DND-41 (cell line): ENCODE measurements around the gene ZNF827.

Source experiments
- ATAC-seq: fragments of 200-7000 bp; cut with Tn5 transposase; 3 replicates; pipeline ENCODE4 v1.9.1; 2021; ENCODE audit warnings: low read depth; ENCODE audit not compliant: insufficient read depth
- DNase-seq: peaks from one replicate; pipeline ENCODE4 v3.0.0-alpha.2; 2020
- H2AFZ ChIP-seq: 2 replicates; pipeline ENCODE4 v1.6.0; 2012; ENCODE audit warnings: low read depth, low read length
- H3K27ac ChIP-seq: 2 replicates; pipeline ENCODE4 v1.5.1; 2012; ENCODE audit warnings: low read length, inconsistent platforms
- H3K27me3 ChIP-seq: fragments of 200-600 bp; sonication (generic); 2 replicates; pipeline ENCODE4 v1.6.0; 2012; ENCODE audit warnings: low read length, mild to moderate bottlenecking, inconsistent platforms; ENCODE audit not compliant: insufficient read depth, poor library complexity
- H3K36me3 ChIP-seq: 2 replicates; pipeline ENCODE4 v1.5.1; 2012; ENCODE audit warnings: low read length, inconsistent platforms; ENCODE audit not compliant: insufficient read depth
- H3K4me1 ChIP-seq: 2 replicates; pipeline ENCODE4 v1.5.1; 2012; ENCODE audit warnings: mild to moderate bottlenecking, low read length; ENCODE audit not compliant: insufficient read depth
- H3K4me2 ChIP-seq: 2 replicates; pipeline ENCODE4 v1.6.0; 2012; ENCODE audit warnings: mild to moderate bottlenecking, moderate library complexity, low read length, inconsistent platforms; ENCODE audit not compliant: insufficient read depth
- H3K4me3 ChIP-seq, 2 experiments: fragments of 200-600 bp in 1 of 2; shearing (Covaris generic) in 1 of 2; 2 replicates each; pipeline ENCODE4 v1.5.1; 2012 to 2016; ENCODE audit warnings: inconsistent platforms in 2 of 2, low read length in 2 of 2, mild to moderate bottlenecking in 2 of 2, low read depth in 1 of 2, moderate library complexity in 1 of 2
- H3K79me2 ChIP-seq: 2 replicates; pipeline ENCODE4 v1.6.0; 2012; ENCODE audit warnings: low read length, inconsistent platforms; ENCODE audit not compliant: insufficient read depth
- H3K9ac ChIP-seq: 2 replicates; pipeline ENCODE4 v1.6.0; 2012; ENCODE audit warnings: low read depth, mild to moderate bottlenecking, inconsistent platforms, low read length, moderate library complexity
- H3K9me3 ChIP-seq: 2 replicates; pipeline ENCODE4 v1.5.1; 2012; ENCODE audit warnings: low read length, moderate library complexity, mild to moderate bottlenecking, inconsistent platforms; ENCODE audit not compliant: insufficient read depth, severe bottlenecking
- H4K20me1 ChIP-seq: 2 replicates; pipeline ENCODE4 v1.6.0; 2012; ENCODE audit warnings: low read length; ENCODE audit not compliant: insufficient read depth
- EZH2 ChIP-seq: IDR thresholded peaks from 3 replicates; pipeline ENCODE4 v1.6.1; 2012; ENCODE audit warnings: borderline replicate concordance, low read depth, mild to moderate bottlenecking, moderate library complexity, low read length, inconsistent platforms; ENCODE audit not compliant: severe bottlenecking
- TF ChIP-seq, protein P1 (sequence below): IDR thresholded peaks from 2 replicates; pipeline ENCODE4 v1.5.1; 2012; ENCODE audit warnings: borderline replicate concordance, low read length, moderate library complexity, mild to moderate bottlenecking; ENCODE audit not compliant: poor library complexity, severe bottlenecking; ENCODE audit errors: extremely low read depth

ZNF827 gene

GRCh38 chr4:145851511-145852201 lies 87.0 kb downstream of the ZNF827 start:
- H3K27ac ChIP-seq, result no peak overlapping the region
- H4K20me1 ChIP-seq, result no peaks in the 10 kb centered on the region
- H3K9ac ChIP-seq, result no peak overlapping the region
- H3K4me2 ChIP-seq, result no peak overlapping the region
- no peak for TF ChIP-seq EZH2
- TF ChIP-seq, protein P1, sequence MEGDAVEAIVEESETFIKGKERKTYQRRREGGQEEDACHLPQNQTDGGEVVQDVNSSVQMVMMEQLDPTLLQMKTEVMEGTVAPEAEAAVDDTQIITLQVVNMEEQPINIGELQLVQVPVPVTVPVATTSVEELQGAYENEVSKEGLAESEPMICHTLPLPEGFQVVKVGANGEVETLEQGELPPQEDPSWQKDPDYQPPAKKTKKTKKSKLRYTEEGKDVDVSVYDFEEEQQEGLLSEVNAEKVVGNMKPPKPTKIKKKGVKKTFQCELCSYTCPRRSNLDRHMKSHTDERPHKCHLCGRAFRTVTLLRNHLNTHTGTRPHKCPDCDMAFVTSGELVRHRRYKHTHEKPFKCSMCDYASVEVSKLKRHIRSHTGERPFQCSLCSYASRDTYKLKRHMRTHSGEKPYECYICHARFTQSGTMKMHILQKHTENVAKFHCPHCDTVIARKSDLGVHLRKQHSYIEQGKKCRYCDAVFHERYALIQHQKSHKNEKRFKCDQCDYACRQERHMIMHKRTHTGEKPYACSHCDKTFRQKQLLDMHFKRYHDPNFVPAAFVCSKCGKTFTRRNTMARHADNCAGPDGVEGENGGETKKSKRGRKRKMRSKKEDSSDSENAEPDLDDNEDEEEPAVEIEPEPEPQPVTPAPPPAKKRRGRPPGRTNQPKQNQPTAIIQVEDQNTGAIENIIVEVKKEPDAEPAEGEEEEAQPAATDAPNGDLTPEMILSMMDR, result no peak
- H3K79me2 ChIP-seq, result no peaks in the 10 kb centered on the region
- H3K4me1 ChIP-seq, result no peaks in the 10 kb centered on the region
- DNase-seq (no peak), ATAC-seq (no peak)
- no peak overlapping the region for H3K4me3 ChIP-seq
- H3K9me3 ChIP-seq, result no peaks in the 10 kb centered on the region
- H2AFZ ChIP-seq, result no peak overlapping the region
- H3K36me3 ChIP-seq, result no peaks in the 10 kb centered on the region
- no peaks in the 10 kb centered on the region for H3K27me3 ChIP-seq

DNA sequence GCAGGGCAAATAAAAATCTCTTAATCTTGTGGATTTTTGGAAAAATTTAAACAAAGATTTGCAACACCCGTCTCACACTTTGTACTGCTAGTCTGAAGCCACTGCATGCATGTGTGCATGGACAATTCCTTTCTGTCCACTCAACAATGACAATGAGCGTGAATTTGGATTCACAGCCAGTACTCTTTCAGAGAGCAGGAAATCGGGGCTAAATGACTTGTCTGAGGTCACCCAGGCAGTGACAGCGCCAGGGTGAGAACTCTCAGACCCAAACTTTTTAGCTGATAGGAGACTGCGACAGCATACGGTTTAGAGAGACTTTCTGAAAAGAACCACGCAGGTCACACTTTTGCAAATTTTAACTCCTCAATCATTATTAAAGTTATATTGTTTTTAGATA lies 90.9 kb downstream of the ZNF827 start:
- no peak for DNase-seq
- Histone ChIP-seq H3K4me1 (peaks cover 4% of the 10 kb centered on the region; the same call in 1 of the 2 replicates), H3K79me2 (no peaks in the 10 kb centered on the region), H3K9ac (no peak overlapping the region), H3K4me3 (no peak overlapping the region), H3K9me3 (no peaks in the 10 kb centered on the region), H3K36me3 (no peaks in the 10 kb centered on the region), H3K27ac (no peak overlapping the region), H3K4me2 (no peak overlapping the region), H3K27me3 (no peaks in the 10 kb centered on the region), H2AFZ (no peak overlapping the region), H4K20me1 (no peaks in the 10 kb centered on the region)
- ATAC-seq, result no peak
- TF ChIP-seq, protein P1, result no peak
- no peak for TF ChIP-seq EZH2

DNA sequence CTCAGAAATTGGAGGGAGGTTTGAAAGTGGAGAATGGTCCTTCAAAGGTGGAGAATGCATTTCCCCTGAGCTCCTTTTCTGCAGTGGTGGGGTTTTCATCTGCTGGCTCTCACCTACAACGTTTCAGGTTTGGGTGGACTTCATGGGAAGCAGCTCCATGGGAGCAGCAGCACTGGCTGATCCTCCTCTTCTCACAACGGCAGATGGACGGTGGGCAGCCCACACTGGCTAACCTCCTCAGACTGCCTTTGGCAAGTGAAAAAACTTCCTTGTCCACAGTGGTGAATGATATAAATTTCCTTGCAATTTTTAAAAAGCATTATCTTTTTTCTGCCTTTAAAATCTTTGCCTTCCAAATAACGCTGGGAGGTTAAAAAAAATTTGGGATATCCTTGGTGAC lies 93.5 kb downstream of the ZNF827 start:
- no peaks in the 10 kb centered on the region for H3K9me3 ChIP-seq
- no peak overlapping the region for H3K9ac ChIP-seq
- H4K20me1 ChIP-seq, result no peaks in the 10 kb centered on the region
- H3K79me2 ChIP-seq, result no peaks in the 10 kb centered on the region
- no peak overlapping the region for H3K4me3 ChIP-seq
- TF ChIP-seq EZH2, result no peak
- TF ChIP-seq, protein P1, result no peak
- ATAC-seq (no peak), DNase-seq (no peak)
- peaks cover 4% of the 10 kb centered on the region; the same call in 1 of the 2 replicates for H3K4me1 ChIP-seq
- H3K27me3 ChIP-seq, result no peaks in the 10 kb centered on the region
- H3K4me2 ChIP-seq, result no peak overlapping the region
- H2AFZ ChIP-seq, result no peak overlapping the region
- H3K27ac ChIP-seq, result no peak overlapping the region
- no peaks in the 10 kb centered on the region for H3K36me3 ChIP-seq

- H2AFZ ChIP-seq, result no peak overlapping the region
- H3K4me2 ChIP-seq, result no peak overlapping the region
- no peaks in the 10 kb centered on the region for H4K20me1 ChIP-seq
- H3K4me1 ChIP-seq, result peaks cover 4% of the 10 kb centered on the region; the same call in 1 of the 2 replicates
- no peaks in the 10 kb centered on the region for H3K36me3 ChIP-seq
- DNase-seq (peak; percentile 7), ATAC-seq (peak; percentile 71)
- H3K9ac ChIP-seq, result no peak overlapping the region
- H3K9me3 ChIP-seq, result no peaks in the 10 kb centered on the region
- TF ChIP-seq EZH2, result no peak
- TF ChIP-seq, protein P1, result no peak
- H3K4me3 ChIP-seq, result no peak overlapping the region
- H3K27ac ChIP-seq, result no peak overlapping the region
- no peaks in the 10 kb centered on the region for H3K27me3 ChIP-seq
- no peaks in the 10 kb centered on the region for H3K79me2 ChIP-seq
These were observed 95.0 kb downstream of the ZNF827 start for GRCh38 chr4:145843639-145844038.
